H1 (cell line): ENCODE results near the gene BLNK. TPM values are rescaled to one million over a fixed set of nuclear protein-coding genes. Genes with fewer than 3 reads are reported as not detected.

ENCODE experiments used
- KDM5A ChIP-seq: fragments of 200-600 bp; IDR thresholded peaks from 2 replicates; pipeline ENCODE4 v1.7.1; 2012; ENCODE audit warnings: mild to moderate bottlenecking, low read length, inconsistent platforms, mixed read lengths
- polyA plus RNA-seq, 7 experiments: library from polyadenylated mRNA; depleted of rRNA in 3 of 7; stranded (reverse) in 5 of 7; unstranded in 2 of 7; fragments of >200 nt in 5 of 7; fragments of 200-250 nt in 2 of 7; gene quantifications; 1 replicate in 5 of 7; 2 replicates in 1 of 7; 4 replicates in 1 of 7; pipeline versions ENCODE4 v1.2.1 to v1.2.3, GENCODE V29; 2011 to 2013; ENCODE audit warnings: missing spikeins in 2 of 7, mixed read lengths in 2 of 7
- total RNA-seq: library from RNA; stranded (reverse); fragmentation: NEBNext Ultra II Directional; extraction: Animal tissue kit (Norgen Biotek cat#: 25700); gene quantifications from 2 replicates; pipeline ENCODE4 v1.2.1, GENCODE V29; 2021

BLNK gene
- total and polyA plus RNA-seq, 2 of the 8 experiments (the other 6 are each of a cell fraction or from before 2014, with no cell fraction given), result not detected

DNA sequence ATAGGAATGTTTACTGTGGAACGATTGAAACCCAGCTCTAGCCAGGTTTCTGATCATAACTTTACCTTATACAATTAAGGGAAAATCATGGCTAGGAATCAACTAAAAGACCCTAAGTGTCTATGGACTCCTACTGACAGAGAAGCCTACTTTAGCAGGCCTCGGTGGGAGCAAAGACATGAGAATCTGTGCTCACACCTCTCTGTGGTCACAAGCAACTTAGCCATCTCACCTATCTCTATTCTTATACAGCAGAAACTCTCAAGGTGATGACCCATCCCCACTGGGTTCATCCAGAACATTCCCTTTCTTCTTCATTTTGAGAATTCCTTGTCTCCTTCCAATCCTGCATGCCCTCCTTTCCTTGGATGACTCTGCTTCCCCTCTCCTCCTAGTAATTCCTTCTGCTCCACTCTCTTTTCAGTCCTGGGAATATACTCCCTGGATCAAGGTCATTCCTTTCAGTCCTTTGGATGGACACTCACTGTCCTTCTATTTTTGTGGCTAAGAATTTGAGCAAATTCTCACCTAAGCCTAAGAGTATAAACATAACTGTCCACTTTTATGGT is 2.9 kb downstream of the BLNK start (continued):
- TF ChIP-seq KDM5A, result no peak
